ENCODE data around the gene PACC1. TPM values are rescaled to one million over a fixed set of nuclear protein-coding genes. Genes with fewer than 3 reads are reported as not detected.

PACC1 gene
- 5.2 and 6.3 TPM in 2 replicates for total RNA-seq

DNA sequence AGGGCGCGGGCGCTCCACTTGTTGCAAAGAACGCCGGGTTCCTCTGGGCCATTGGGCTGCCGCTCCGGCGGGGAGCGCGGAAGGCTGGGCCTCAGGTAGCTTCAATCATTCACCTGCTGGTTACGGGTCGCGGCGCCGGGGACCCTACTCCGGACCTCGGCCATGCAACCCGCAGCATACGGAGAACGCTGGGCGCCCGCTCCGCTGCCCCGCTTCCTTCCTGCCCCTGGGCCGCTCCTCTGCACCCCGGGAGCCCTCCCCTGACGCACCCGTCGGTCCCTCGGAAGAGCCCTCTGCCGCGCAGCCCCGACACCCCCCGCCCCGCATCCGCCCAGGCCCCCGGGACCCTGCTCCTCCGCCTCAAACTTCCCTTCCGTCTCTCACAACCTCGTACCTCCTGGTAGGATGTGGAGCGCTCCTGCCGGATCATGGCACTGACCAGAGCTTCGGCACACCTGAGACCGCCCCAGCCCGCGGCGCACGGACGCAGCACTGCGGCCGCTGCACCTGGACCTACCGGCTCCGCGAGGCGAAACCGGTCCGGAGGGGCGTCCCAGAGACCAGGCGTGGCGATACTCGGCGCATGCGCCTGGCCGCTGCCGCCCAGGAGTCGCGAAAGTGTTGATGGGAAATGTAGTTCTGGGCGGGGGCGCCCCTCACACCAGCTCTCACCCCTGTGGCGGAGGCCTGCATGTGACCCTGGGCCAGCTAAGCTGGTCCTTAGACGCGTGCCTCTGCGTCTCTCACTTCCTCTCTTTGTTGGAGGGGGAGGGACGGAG is at the start of gene PACC1:
PACC1 (minus strand) TSS at position 559 of the 779 bp plus-strand sequence; CDS start at position 430, 129 bp downstream.

DNA sequence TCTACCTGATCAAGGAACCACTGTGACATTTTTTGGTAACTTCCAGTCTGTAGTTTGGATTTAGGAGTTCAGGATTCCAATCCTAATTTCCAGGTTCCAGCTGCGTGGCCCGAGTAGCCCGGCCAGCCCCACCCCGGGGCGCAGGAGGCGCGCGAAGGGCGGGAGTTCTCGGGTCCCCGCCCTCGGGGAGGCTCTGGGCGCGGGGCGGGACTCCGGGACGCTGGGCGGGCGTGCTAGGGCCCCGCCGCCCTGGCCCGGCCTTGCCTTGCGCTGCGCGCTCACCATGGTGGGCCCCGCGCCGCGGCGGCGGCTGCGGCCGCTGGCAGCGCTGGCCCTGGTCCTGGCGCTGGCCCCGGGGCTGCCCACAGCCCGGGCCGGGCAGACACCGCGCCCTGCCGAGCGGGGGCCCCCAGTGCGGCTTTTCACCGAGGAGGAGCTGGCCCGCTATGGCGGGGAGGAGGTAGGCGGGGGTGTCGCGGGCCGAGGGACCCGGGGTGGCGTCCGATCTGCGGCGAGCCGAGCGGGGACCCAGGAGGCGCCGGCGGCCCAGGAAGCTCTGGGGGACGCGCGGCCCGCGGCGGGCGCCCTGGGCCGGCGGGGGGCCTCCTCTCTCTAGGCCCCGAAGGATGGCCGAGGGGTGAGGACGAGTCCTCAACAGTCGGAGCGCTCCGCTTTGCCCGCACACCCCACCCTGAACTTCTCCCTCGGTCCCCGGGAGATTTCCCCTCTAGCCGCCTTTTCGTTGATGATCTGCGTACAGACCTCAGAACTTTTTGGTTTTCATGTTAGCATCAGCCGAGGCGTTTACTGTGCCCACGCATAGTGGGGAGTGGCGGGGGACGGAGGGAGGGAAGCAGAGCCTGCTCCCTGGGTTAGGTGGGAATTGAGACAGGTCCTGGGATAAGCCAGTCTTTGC is 18.2 kb upstream of the PACC1 start, which contains the start of gene NENF:
NENF (plus strand) TSS at position 260 of the 916 bp plus-strand sequence; CDS start at position 284, 24 bp downstream.

Other genes starting within 250 kb of the PACC1 start
- gene PPP2R5A, start 129.5 kb downstream of the PACC1 start, total RNA-seq = 21.1 and 24.6 TPM in 2 replicates
- 61.1 and 63.1 TPM in 2 replicates for gene NENF, start 18.0 kb upstream of the PACC1 start, total RNA-seq
- 6.2 and 16.0 TPM in 2 replicates for gene ATF3, start 193.9 kb upstream of the PACC1 start, total RNA-seq